ENCODE results near the gene OR6C4.
"Not testable (repeated sequence)": the region's sequence is repeated elsewhere in the genome, so short reads cannot be mapped to it uniquely, and the experiment has no call there.

The OR6C4 gene

GRCh38 chr12:55554296-55554695 lies 4.9 kb downstream of the OR6C4 start:
- TF ChIP-seq CTCF (IDR thresholded peaks at IDR 0.05; ENCODE audit: low read depth, low read length): no peak
- Histone ChIP-seq H3K36me3 (no peaks in the 10 kb centered on the region), H3K4me3 (ENCODE audit: low read depth, low read length) (no peak overlapping the region), H3K27me3 (no peaks in the 10 kb centered on the region), H3K9me3 (no peaks in the 10 kb centered on the region), H3K4me1 (no peaks in the 10 kb centered on the region)
- no peak for DNase-seq

GRCh38 chr12:55570060-55570459 lies 20.7 kb downstream of the OR6C4 start:
- H3K27me3 ChIP-seq; H3K9me3 ChIP-seq; H3K4me3 ChIP-seq (ENCODE audit: low read depth, low read length); DNase-seq; H3K36me3 ChIP-seq; H3K4me1 ChIP-seq: not testable (repeated sequence)

- not testable (repeated sequence) for H3K4me1 ChIP-seq; H3K4me3 ChIP-seq (ENCODE audit: low read depth, low read length); H3K9me3 ChIP-seq; H3K36me3 ChIP-seq; H3K27me3 ChIP-seq; DNase-seq
Observed at GRCh38 chr12:55570689-55571088, 21.3 kb downstream of the OR6C4 start.

- Histone ChIP-seq H3K4me1 (no peaks in the 10 kb centered on the region), H3K27me3 (no peaks in the 10 kb centered on the region), H3K36me3 (no peaks in the 10 kb centered on the region), H3K4me3 (ENCODE audit: low read depth, low read length) (no peak within 1 kb of the TSS), H3K9me3 (no peaks in the 10 kb centered on the region; the same call in 1 of the 2 replicates)
- no peak for TF ChIP-seq CTCF (IDR thresholded peaks at IDR 0.05; ENCODE audit: low read depth, low read length)
- DNase-seq: no peak
Observed at GRCh38 chr12:55572168-55572567, 22.8 kb downstream of the OR6C4 start, which contains the start of gene OR2AP1. Gene OR2AP1 (plus strand): TSS chr12:55572468. CDS start chr12:55574415, 1,947 bp downstream.

- Histone ChIP-seq H3K9me3 (no peaks in the 10 kb centered on the region), H3K27me3 (no peaks in the 10 kb centered on the region), H3K4me1 (no peaks in the 10 kb centered on the region), H3K4me3 (ENCODE audit: low read depth, low read length) (no peak overlapping the region), H3K36me3 (no peaks in the 10 kb centered on the region)
- DNase-seq: no peak
- TF ChIP-seq CTCF (IDR thresholded peaks at IDR 0.05; ENCODE audit: low read depth, low read length): no peak
Observed at GRCh38 chr12:55582066-55582465, 32.7 kb downstream of the OR6C4 start.

- Histone ChIP-seq H3K9me3 (no peaks in the 10 kb centered on the region), H3K4me3 (ENCODE audit: low read depth, low read length) (no peak overlapping the region), H3K4me1 (no peaks in the 10 kb centered on the region), H3K27me3 (no peaks in the 10 kb centered on the region), H3K36me3 (no peaks in the 10 kb centered on the region)
- DNase-seq: no peak
- no peak for TF ChIP-seq CTCF (IDR thresholded peaks at IDR 0.05; ENCODE audit: low read depth, low read length)
Observed at GRCh38 chr12:55585817-55586216, 36.4 kb downstream of the OR6C4 start.

GRCh38 chr12:55590152-55590551 lies 40.8 kb downstream of the OR6C4 start:
- DNase-seq; H3K9me3 ChIP-seq; H3K27me3 ChIP-seq; H3K4me1 ChIP-seq; H3K36me3 ChIP-seq; H3K4me3 ChIP-seq (ENCODE audit: low read depth, low read length): not testable (repeated sequence)
